ENCODE data around the gene PTPRD. TPM values are rescaled to one million over a fixed set of nuclear protein-coding genes. Genes with fewer than 3 reads are reported as not detected.

PTPRD gene
- total and polyA plus RNA-seq, 2 experiments from 2014 or later, result 11.5 to 58.0 TPM

DNA sequence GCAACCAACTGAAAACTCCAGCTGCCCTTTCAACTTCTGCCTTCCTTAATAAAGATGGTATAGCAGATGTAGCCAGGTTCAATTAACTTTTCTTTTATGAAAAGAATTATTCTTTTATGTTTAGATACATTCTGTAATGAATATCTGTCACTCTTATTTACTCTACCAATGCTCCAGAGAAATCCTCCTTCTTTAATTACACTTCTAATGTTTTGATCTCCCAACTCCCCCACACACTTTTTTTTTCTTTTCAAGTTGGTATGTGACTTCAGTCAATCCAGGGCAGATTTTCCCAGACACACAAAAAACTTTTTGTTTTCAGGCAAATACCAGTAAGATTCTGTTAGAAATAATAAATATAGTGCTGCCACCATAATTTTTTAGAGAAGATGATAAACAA, 1813.2 kb downstream of the PTPRD start:
- Mint-ChIP-seq H3K27ac (no peak overlapping the region; the same call in 1 of the 2 replicates), H3K9me3 (no peaks in the 10 kb centered on the region), H3K27me3 (ENCODE audit: insufficient read depth, low read depth, poor library complexity) (no peaks in the 10 kb centered on the region), H3K36me3 (ENCODE audit: low read depth) (no peaks in the 10 kb centered on the region), H3K4me1 (peaks cover 21% of the 10 kb centered on the region), H3K4me3 (no peak overlapping the region)
- no peaks in the 10 kb centered on the region for H3F3A ChIP-seq (replicated peaks; ENCODE audit: low read depth)
- H3K79me2 ChIP-seq (replicated peaks; ENCODE audit: insufficient read depth), result no peaks in the 10 kb centered on the region
- no peaks in the 10 kb centered on the region for H3K9me2 ChIP-seq (ENCODE audit: insufficient read depth)
- no peak for ATAC-seq
- H3K27me3 ChIP-seq (ENCODE audit: insufficient read depth), result no peaks in the 10 kb centered on the region
- TF ChIP-seq, protein P1, sequence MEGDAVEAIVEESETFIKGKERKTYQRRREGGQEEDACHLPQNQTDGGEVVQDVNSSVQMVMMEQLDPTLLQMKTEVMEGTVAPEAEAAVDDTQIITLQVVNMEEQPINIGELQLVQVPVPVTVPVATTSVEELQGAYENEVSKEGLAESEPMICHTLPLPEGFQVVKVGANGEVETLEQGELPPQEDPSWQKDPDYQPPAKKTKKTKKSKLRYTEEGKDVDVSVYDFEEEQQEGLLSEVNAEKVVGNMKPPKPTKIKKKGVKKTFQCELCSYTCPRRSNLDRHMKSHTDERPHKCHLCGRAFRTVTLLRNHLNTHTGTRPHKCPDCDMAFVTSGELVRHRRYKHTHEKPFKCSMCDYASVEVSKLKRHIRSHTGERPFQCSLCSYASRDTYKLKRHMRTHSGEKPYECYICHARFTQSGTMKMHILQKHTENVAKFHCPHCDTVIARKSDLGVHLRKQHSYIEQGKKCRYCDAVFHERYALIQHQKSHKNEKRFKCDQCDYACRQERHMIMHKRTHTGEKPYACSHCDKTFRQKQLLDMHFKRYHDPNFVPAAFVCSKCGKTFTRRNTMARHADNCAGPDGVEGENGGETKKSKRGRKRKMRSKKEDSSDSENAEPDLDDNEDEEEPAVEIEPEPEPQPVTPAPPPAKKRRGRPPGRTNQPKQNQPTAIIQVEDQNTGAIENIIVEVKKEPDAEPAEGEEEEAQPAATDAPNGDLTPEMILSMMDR (conservative IDR thresholded peaks at IDR 0.05; ENCODE audit: low read depth in 2 of 2), result no peak
- TF ChIP-seq, protein P2, sequence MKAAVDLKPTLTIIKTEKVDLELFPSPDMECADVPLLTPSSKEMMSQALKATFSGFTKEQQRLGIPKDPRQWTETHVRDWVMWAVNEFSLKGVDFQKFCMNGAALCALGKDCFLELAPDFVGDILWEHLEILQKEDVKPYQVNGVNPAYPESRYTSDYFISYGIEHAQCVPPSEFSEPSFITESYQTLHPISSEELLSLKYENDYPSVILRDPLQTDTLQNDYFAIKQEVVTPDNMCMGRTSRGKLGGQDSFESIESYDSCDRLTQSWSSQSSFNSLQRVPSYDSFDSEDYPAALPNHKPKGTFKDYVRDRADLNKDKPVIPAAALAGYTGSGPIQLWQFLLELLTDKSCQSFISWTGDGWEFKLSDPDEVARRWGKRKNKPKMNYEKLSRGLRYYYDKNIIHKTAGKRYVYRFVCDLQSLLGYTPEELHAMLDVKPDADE (IDR thresholded peaks at IDR 0.05), result no peak
- TF ChIP-seq EZH2 (IDR thresholded peaks at IDR 0.05; ENCODE audit: low read depth, unreplicated experiment) (no peak), STAT1 (IDR thresholded peaks at IDR 0.05; ENCODE audit: unreplicated experiment) (no peak), ZNF331 (CRISPR knock-in tag; IDR thresholded peaks at IDR 0.05; ENCODE audit: low read depth) (no peak), EZH2phosphoT487 (IDR thresholded peaks at IDR 0.05; ENCODE audit: unreplicated experiment) (no peak), ZNF114 (CRISPR knock-in tag; IDR thresholded peaks at IDR 0.05) (no peak), JUNB (IDR thresholded peaks at IDR 0.05; ENCODE audit: unreplicated experiment) (no peak), CREB1 (CRISPR knock-in tag; IDR thresholded peaks at IDR 0.05; ENCODE audit: low read depth) (no peak), POLR2AphosphoS5 (IDR thresholded peaks at IDR 0.05; ENCODE audit: low read depth) (no peak), NANOG (IDR thresholded peaks at IDR 0.05; ENCODE audit: borderline replicate concordance) (no peak)
- TF ChIP-seq, protein P3, sequence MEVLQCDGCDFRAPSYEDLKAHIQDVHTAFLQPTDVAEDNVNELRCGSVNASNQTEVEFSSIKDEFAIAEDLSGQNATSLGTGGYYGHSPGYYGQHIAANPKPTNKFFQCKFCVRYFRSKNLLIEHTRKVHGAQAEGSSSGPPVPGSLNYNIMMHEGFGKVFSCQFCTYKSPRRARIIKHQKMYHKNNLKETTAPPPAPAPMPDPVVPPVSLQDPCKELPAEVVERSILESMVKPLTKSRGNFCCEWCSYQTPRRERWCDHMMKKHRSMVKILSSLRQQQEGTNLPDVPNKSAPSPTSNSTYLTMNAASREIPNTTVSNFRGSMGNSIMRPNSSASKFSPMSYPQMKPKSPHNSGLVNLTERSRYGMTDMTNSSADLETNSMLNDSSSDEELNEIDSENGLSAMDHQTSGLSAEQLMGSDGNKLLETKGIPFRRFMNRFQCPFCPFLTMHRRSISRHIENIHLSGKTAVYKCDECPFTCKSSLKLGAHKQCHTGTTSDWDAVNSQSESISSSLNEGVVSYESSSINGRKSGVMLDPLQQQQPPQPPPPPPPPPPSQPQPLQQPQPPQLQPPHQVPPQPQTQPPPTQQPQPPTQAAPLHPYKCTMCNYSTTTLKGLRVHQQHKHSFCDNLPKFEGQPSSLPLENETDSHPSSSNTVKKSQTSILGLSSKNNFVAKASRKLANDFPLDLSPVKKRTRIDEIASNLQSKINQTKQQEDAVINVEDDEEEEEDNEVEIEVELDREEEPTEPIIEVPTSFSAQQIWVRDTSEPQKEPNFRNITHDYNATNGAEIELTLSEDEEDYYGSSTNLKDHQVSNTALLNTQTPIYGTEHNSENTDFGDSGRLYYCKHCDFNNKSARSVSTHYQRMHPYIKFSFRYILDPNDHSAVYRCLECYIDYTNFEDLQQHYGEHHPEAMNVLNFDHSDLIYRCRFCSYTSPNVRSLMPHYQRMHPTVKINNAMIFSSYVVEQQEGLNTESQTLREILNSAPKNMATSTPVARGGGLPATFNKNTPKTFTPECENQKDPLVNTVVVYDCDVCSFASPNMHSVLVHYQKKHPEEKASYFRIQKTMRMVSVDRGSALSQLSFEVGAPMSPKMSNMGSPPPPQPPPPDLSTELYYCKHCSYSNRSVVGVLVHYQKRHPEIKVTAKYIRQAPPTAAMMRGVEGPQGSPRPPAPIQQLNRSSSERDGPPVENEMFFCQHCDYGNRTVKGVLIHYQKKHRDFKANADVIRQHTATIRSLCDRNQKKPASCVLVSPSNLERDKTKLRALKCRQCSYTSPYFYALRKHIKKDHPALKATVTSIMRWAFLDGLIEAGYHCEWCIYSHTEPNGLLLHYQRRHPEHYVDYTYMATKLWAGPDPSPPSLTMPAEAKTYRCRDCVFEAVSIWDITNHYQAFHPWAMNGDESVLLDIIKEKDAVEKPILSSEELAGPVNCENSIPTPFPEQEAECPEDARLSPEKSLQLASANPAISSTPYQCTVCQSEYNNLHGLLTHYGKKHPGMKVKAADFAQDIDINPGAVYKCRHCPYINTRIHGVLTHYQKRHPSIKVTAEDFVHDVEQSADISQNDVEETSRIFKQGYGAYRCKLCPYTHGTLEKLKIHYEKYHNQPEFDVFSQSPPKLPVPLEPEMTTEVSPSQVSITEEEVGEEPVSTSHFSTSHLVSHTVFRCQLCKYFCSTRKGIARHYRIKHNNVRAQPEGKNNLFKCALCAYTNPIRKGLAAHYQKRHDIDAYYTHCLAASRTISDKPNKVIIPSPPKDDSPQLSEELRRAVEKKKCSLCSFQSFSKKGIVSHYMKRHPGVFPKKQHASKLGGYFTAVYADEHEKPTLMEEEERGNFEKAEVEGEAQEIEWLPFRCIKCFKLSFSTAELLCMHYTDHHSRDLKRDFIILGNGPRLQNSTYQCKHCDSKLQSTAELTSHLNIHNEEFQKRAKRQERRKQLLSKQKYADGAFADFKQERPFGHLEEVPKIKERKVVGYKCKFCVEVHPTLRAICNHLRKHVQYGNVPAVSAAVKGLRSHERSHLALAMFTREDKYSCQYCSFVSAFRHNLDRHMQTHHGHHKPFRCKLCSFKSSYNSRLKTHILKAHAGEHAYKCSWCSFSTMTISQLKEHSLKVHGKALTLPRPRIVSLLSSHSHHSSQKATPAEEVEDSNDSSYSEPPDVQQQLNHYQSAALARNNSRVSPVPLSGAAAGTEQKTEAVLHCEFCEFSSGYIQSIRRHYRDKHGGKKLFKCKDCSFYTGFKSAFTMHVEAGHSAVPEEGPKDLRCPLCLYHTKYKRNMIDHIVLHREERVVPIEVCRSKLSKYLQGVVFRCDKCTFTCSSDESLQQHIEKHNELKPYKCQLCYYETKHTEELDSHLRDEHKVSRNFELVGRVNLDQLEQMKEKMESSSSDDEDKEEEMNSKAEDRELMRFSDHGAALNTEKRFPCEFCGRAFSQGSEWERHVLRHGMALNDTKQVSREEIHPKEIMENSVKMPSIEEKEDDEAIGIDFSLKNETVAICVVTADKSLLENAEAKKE (CRISPR knock-in tag; IDR thresholded peaks at IDR 0.05), result no peak
- TF ChIP-seq, protein P4, sequence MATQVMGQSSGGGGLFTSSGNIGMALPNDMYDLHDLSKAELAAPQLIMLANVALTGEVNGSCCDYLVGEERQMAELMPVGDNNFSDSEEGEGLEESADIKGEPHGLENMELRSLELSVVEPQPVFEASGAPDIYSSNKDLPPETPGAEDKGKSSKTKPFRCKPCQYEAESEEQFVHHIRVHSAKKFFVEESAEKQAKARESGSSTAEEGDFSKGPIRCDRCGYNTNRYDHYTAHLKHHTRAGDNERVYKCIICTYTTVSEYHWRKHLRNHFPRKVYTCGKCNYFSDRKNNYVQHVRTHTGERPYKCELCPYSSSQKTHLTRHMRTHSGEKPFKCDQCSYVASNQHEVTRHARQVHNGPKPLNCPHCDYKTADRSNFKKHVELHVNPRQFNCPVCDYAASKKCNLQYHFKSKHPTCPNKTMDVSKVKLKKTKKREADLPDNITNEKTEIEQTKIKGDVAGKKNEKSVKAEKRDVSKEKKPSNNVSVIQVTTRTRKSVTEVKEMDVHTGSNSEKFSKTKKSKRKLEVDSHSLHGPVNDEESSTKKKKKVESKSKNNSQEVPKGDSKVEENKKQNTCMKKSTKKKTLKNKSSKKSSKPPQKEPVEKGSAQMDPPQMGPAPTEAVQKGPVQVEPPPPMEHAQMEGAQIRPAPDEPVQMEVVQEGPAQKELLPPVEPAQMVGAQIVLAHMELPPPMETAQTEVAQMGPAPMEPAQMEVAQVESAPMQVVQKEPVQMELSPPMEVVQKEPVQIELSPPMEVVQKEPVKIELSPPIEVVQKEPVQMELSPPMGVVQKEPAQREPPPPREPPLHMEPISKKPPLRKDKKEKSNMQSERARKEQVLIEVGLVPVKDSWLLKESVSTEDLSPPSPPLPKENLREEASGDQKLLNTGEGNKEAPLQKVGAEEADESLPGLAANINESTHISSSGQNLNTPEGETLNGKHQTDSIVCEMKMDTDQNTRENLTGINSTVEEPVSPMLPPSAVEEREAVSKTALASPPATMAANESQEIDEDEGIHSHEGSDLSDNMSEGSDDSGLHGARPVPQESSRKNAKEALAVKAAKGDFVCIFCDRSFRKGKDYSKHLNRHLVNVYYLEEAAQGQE (IDR thresholded peaks at IDR 0.05; ENCODE audit: unreplicated experiment), result no peak
- H3K4me2 ChIP-seq, result no peak overlapping the region
- H3K4me3 ChIP-seq, result no peak overlapping the region
- H4K20me1 ChIP-seq (replicated peaks; ENCODE audit: insufficient read depth), result no peaks in the 10 kb centered on the region
- H3K36me3 ChIP-seq (ENCODE audit: insufficient read depth), result no peaks in the 10 kb centered on the region; the same call in 1 of the 2 replicates
- DNase-seq (ENCODE audit: low spot score), result no peak
- no peak overlapping the region for H3K27ac ChIP-seq (ENCODE audit: low read depth)
- H2AFZ ChIP-seq, result no peak overlapping the region
- H3K4me1 ChIP-seq (ENCODE audit: insufficient read depth), result peaks cover 11% of the 10 kb centered on the region
